Peyer's patch (tissue), 4 donors: ENCODE measurements around the gene CYB5R3. TPM values are rescaled to one million over a fixed set of nuclear protein-coding genes. Genes with fewer than 3 reads are reported as not detected.
"Not testable (repeated sequence)": the region's sequence is repeated elsewhere in the genome, so short reads cannot be mapped to it uniquely, and the experiment has no call there.

Source experiments
- DNase-seq, 3 donors: peaks; one replicate each; pipeline ENCODE4 v3.0.0-alpha.2; 2017 to 2019
- H3K27ac ChIP-seq, 4 donors: fragments of 200-600 bp; sonication (generic); one replicate each; pipeline ENCODE4 v1.5.1; 2016 to 2019
- H3K27me3 ChIP-seq, 2 donors: fragments of 200-600 bp; sonication (generic); one replicate each; pipeline ENCODE4 v1.5.1; 2019
- H3K36me3 ChIP-seq, 3 donors: fragments of 200-600 bp; sonication (generic); one replicate each; pipeline ENCODE4 v1.5.1; 2016 to 2019
- H3K4me1 ChIP-seq, 4 donors: fragments of 200-600 bp; sonication (generic); one replicate each; pipeline ENCODE4 v1.5.1; 2016 to 2019
- H3K4me3 ChIP-seq, 4 donors: fragments of 200-600 bp; sonication (generic); 1 replicate in 3 of 4; 2 replicates in 1 of 4; pipeline ENCODE4 v1.5.1; 2016 to 2019; ENCODE audit warnings: mild to moderate bottlenecking in 1 of 4
- H3K9me3 ChIP-seq, 4 donors: fragments of 200-600 bp; sonication (generic); one replicate each; pipeline ENCODE4 v1.5.1; 2016 to 2019; ENCODE audit warnings: mild to moderate bottlenecking in 1 of 4
- small RNA-seq, 2 donors: library from RNA; depleted of rRNA; stranded (forward); fragments of <200 nt; gene quantifications; one replicate each; pipeline ENCODE3, GENCODE V24; 2016
- total RNA-seq, 4 donors: library from RNA; depleted of rRNA; stranded (reverse); fragments of >200 nt; gene quantifications; one replicate each; pipeline ENCODE4 v1.1.0, GENCODE V29; 2016

The CYB5R3 gene
- total RNA-seq, 4 donors from 2014 or later: 59.4 to 147 (median 117) TPM

DNA sequence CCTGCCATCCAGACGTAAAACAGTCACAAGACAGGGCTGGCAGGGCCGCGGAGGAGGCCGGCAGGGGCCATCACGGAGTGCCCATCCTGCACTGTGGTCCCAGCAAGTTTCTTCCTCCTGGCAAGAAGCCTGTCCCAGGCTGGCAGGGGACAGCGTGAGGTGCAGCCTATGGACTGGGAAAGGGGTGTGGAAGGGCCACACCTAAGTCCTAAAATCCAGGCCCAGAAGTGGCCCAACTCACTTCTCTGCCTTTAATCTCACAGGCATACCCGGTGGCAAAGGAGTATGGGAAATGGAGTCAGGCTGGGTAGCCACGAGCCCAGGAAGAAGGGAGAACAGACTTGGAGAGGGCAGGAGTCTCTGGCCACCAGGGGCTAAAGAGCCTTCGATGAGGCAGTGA lies 78.6 kb downstream of the CYB5R3 start:
- peaks cover 0 to 35% (median 0%) of the 10 kb centered on the region in 3 donors for H3K36me3 ChIP-seq
- H3K4me3 ChIP-seq, DNase-seq, H3K27ac ChIP-seq, H3K9me3 ChIP-seq, H3K4me1 ChIP-seq, H3K27me3 ChIP-seq: not testable (repeated sequence)

DNA sequence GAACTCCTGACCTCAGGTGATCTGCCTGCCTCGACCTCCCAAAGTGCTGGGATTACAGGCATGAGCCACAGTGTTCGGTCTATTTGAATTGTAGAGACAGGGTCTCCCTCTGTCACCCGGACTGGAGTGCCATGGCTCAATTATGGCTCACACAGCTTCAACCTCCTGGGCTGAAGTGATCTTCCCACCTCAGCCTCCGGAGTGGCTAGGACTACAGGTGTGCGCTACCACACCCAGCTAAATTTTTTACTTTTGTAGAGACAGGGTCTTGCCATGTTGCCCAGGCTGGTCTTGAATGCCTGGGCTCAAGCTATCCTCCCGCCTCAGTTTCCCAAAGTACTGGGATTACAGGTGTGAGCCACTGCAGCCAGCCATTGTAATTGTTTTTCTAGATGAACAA lies 81.2 kb downstream of the CYB5R3 start:
- DNase-seq, H3K9me3 ChIP-seq, H3K4me1 ChIP-seq, H3K27me3 ChIP-seq, H3K27ac ChIP-seq, H3K4me3 ChIP-seq: not testable (repeated sequence)
- peaks cover 0 to 18% (median 0%) of the 10 kb centered on the region in 3 donors for H3K36me3 ChIP-seq

Small RNA genes lying within 50 kb of the gene (small RNA-seq; reads per million reads assigned to genes)
- gene RNU6-513P: 0 reads per million in 2 donors

Other genes starting within 250 kb of the CYB5R3 start
- 1 to 10 TPM in 2 of 4 donors, under 1 TPM in 2; 0.35 to 2.4 (median 1.0) TPM for gene NFAM1, start 217.0 kb downstream of the CYB5R3 start, total RNA-seq
- 10 to 100 TPM; 21.7 to 33.0 (median 27.3) TPM for gene RRP7A, start 129.6 kb downstream of the CYB5R3 start, total RNA-seq
- gene SERHL2, start 95.4 kb downstream of the CYB5R3 start, total RNA-seq: 10 to 100 TPM in 1 of 4 donors, 1 to 10 TPM in 2, not detected in 1; 1.7 to 11.6 (median 3.2) TPM
- 10 to 100 TPM; 30.3 to 42.9 (median 38.0) TPM for gene POLDIP3, start 34.5 kb downstream of the CYB5R3 start, total RNA-seq
- not detected for gene ATP5MGL, start 8.8 kb downstream of the CYB5R3 start, total RNA-seq
- gene A4GALT, start 71.5 kb upstream of the CYB5R3 start, total RNA-seq: 10 to 100 TPM in 2 of 4 donors, 1 to 10 TPM in 2; 6.2 to 17.3 (median 9.1) TPM
- gene ARFGAP3, start 207.9 kb upstream of the CYB5R3 start, total RNA-seq: 10 to 100 TPM; 31.4 to 87.0 (median 57.8) TPM